Measurements from ENCODE around the gene ARL13A. TPM values are rescaled to one million over a fixed set of nuclear protein-coding genes. Genes with fewer than 3 reads are reported as not detected.

ARL13A gene
- total and polyA plus RNA-seq, 2 of the 13 experiments (the other 11 are each of a cell fraction or from before 2014, with no cell fraction given) = not detected

GRCh38 chrX:100928660-100929613 is 40.6 kb upstream of the ARL13A start, which contains the start of gene XKRX (continued):
- TF ChIP-seq, protein P1, sequence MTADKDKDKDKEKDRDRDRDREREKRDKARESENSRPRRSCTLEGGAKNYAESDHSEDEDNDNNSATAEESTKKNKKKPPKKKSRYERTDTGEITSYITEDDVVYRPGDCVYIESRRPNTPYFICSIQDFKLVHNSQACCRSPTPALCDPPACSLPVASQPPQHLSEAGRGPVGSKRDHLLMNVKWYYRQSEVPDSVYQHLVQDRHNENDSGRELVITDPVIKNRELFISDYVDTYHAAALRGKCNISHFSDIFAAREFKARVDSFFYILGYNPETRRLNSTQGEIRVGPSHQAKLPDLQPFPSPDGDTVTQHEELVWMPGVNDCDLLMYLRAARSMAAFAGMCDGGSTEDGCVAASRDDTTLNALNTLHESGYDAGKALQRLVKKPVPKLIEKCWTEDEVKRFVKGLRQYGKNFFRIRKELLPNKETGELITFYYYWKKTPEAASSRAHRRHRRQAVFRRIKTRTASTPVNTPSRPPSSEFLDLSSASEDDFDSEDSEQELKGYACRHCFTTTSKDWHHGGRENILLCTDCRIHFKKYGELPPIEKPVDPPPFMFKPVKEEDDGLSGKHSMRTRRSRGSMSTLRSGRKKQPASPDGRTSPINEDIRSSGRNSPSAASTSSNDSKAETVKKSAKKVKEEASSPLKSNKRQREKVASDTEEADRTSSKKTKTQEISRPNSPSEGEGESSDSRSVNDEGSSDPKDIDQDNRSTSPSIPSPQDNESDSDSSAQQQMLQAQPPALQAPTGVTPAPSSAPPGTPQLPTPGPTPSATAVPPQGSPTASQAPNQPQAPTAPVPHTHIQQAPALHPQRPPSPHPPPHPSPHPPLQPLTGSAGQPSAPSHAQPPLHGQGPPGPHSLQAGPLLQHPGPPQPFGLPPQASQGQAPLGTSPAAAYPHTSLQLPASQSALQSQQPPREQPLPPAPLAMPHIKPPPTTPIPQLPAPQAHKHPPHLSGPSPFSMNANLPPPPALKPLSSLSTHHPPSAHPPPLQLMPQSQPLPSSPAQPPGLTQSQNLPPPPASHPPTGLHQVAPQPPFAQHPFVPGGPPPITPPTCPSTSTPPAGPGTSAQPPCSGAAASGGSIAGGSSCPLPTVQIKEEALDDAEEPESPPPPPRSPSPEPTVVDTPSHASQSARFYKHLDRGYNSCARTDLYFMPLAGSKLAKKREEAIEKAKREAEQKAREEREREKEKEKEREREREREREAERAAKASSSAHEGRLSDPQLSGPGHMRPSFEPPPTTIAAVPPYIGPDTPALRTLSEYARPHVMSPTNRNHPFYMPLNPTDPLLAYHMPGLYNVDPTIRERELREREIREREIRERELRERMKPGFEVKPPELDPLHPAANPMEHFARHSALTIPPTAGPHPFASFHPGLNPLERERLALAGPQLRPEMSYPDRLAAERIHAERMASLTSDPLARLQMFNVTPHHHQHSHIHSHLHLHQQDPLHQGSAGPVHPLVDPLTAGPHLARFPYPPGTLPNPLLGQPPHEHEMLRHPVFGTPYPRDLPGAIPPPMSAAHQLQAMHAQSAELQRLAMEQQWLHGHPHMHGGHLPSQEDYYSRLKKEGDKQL (CRISPR knock-in tag; IDR thresholded peaks at IDR 0.05; ENCODE audit: low read depth) = no peak
- TF ChIP-seq MXD4 (CRISPR knock-in tag; IDR thresholded peaks at IDR 0.05) (no peak), SUZ12 (IDR thresholded peaks at IDR 0.05; ENCODE audit: low read depth, low read length) (no peak), REL (CRISPR knock-in tag; conservative IDR thresholded peaks at IDR 0.05) (no peak), KLF12 (CRISPR knock-in tag; IDR thresholded peaks at IDR 0.05; ENCODE audit: borderline replicate concordance) (no peak), ZNF460 (CRISPR knock-in tag; IDR thresholded peaks at IDR 0.05; ENCODE audit: borderline replicate concordance) (no peak)
